Vagina (tissue), 2 donors: ENCODE measurements around the gene PHTF2. TPM values are rescaled to one million over a fixed set of nuclear protein-coding genes. Genes with fewer than 3 reads are reported as not detected.

Experiments used
- DNase-seq, 2 donors: peaks; one replicate each; pipeline ENCODE4 v3.0.0-alpha.2; 2017; ENCODE audit errors: extremely low spot score in 2 of 2
- H3K27ac ChIP-seq: fragments of 200-600 bp; sonication (generic); one replicate; pipeline ENCODE4 v1.5.1; 2019
- H3K27me3 ChIP-seq: fragments of 200-600 bp; sonication (generic); one replicate; pipeline ENCODE4 v1.5.1; 2019
- H3K36me3 ChIP-seq, 2 donors: fragments of 200-600 bp; sonication (generic); one replicate each; pipeline ENCODE4 v1.5.1; 2017 to 2019
- H3K4me1 ChIP-seq: fragments of 200-600 bp; sonication (generic); one replicate; pipeline ENCODE4 v1.5.1; 2019
- H3K4me3 ChIP-seq, 2 donors: fragments of 200-600 bp; sonication (generic); 1 replicate in 1 of 2; 2 replicates in 1 of 2; pipeline ENCODE4 v1.5.1; 2016 to 2019
- H3K9me3 ChIP-seq: fragments of 200-600 bp; sonication (generic); one replicate; pipeline ENCODE4 v1.5.1; 2019
- CTCF ChIP-seq, 3 experiments: fragments of 450-650 bp in 2 of 3; fragments of 200-600 bp in 1 of 3; sonication (generic) in 1 of 3; IDR thresholded peaks; one replicate each; pipeline ENCODE4 v1.5.1; 2017 to 2019; ENCODE audit warnings: antibody characterized with exemption in 3 of 3, mild to moderate bottlenecking in 2 of 3, moderate library complexity in 2 of 3
- POLR2A ChIP-seq, 2 donors: fragments of 450-650 bp; IDR thresholded peaks; one replicate each; pipeline ENCODE4 v1.6.1; 2017; ENCODE audit warnings: antibody characterized with exemption in 2 of 2, mild to moderate bottlenecking in 2 of 2, moderate library complexity in 2 of 2
- POLR2AphosphoS5 ChIP-seq, 2 donors: sonication (generic); formaldehyde crosslinking; IDR thresholded peaks; one replicate each; pipeline ENCODE4 v1.9.0; 2017; ENCODE audit warnings: antibody characterized with exemption in 2 of 2, mild to moderate bottlenecking in 2 of 2, low read depth in 1 of 2; ENCODE audit not compliant: insufficient read depth in 1 of 2
- intact Hi-C: fragments of 100-400 bp; cut with DNase I; formaldehyde crosslinking; loops from one replicate; pipeline ENCODE4 v1.15.1; 2023
- total RNA-seq: library from RNA; depleted of rRNA; stranded (reverse); fragments of >200 nt; gene quantifications from one replicate; pipeline ENCODE4 v1.2.3, GENCODE V29; 2016

PHTF2 gene
- total RNA-seq, 1 donor from 2014 or later = 12.0 TPM

- DNase-seq = no peak
- peaks cover 7% of the 10 kb centered on the region for H3K4me1 ChIP-seq
- no peak for TF ChIP-seq POLR2AphosphoS5 (IDR thresholded peaks at IDR 0.05; ENCODE audit: insufficient read depth in 1 of 2, low read depth in 1 of 2)
- no peak for TF ChIP-seq POLR2A (IDR thresholded peaks at IDR 0.05)
- TF ChIP-seq CTCF (IDR thresholded peaks at IDR 0.05) = no peak
- no peak overlapping the region for H3K27ac ChIP-seq
- H3K4me3 ChIP-seq = no peak overlapping the region
- no peaks in the 10 kb centered on the region for H3K36me3 ChIP-seq
- H3K27me3 ChIP-seq = no peaks in the 10 kb centered on the region
- intact Hi-C loops = no loop called here
- H3K9me3 ChIP-seq = no peaks in the 10 kb centered on the region
Measured at GRCh38 chr7:77838929-77839491, 40.4 kb downstream of the PHTF2 start.

GRCh38 chr7:77839919-77840318 is 41.3 kb downstream of the PHTF2 start:
- Histone ChIP-seq H3K4me3 (no peak overlapping the region), H3K27ac (no peak overlapping the region), H3K36me3 (no peaks in the 10 kb centered on the region), H3K4me1 (peaks cover 1% of the 10 kb centered on the region), H3K27me3 (no peaks in the 10 kb centered on the region), H3K9me3 (no peaks in the 10 kb centered on the region)
- DNase-seq = no peak
- intact Hi-C loops = no loop called here
- TF ChIP-seq POLR2AphosphoS5 (IDR thresholded peaks at IDR 0.05; ENCODE audit: insufficient read depth in 1 of 2, low read depth in 1 of 2) = no peak
- no peak for TF ChIP-seq CTCF (IDR thresholded peaks at IDR 0.05)
- no peak for TF ChIP-seq POLR2A (IDR thresholded peaks at IDR 0.05)

GRCh38 chr7:77843194-77843593 is 44.6 kb downstream of the PHTF2 start:
- intact Hi-C loops = no loop called here
- Histone ChIP-seq H3K4me1 (no peaks in the 10 kb centered on the region), H3K27ac (no peak overlapping the region)

GRCh38 chr7:77846317-77847092 is 47.9 kb downstream of the PHTF2 start:
- H3K27me3 ChIP-seq = no peaks in the 10 kb centered on the region
- H3K4me1 ChIP-seq = no peaks in the 10 kb centered on the region
- DNase-seq = no peak
- intact Hi-C loops = no loop called here
- H3K36me3 ChIP-seq = no peaks in the 10 kb centered on the region
- H3K9me3 ChIP-seq = no peaks in the 10 kb centered on the region
- TF ChIP-seq POLR2A (IDR thresholded peaks at IDR 0.05) (no peak), POLR2AphosphoS5 (IDR thresholded peaks at IDR 0.05; ENCODE audit: insufficient read depth in 1 of 2, low read depth in 1 of 2) (no peak), CTCF (IDR thresholded peaks at IDR 0.05) (no peak)
- H3K4me3 ChIP-seq = no peak overlapping the region
- H3K27ac ChIP-seq = no peak overlapping the region

More at GRCh38 chr7:77843194-77843593, 44.6 kb downstream of the PHTF2 start:
- no peak for TF ChIP-seq POLR2AphosphoS5 (IDR thresholded peaks at IDR 0.05; ENCODE audit: insufficient read depth in 1 of 2, low read depth in 1 of 2)
- TF ChIP-seq POLR2A (IDR thresholded peaks at IDR 0.05) = no peak
- TF ChIP-seq CTCF (IDR thresholded peaks at IDR 0.05) = no peak
- no peak overlapping the region for H3K4me3 ChIP-seq
- no peak for DNase-seq
- no peaks in the 10 kb centered on the region for H3K9me3 ChIP-seq
- no peaks in the 10 kb centered on the region for H3K36me3 ChIP-seq
- no peaks in the 10 kb centered on the region for H3K27me3 ChIP-seq
